ENCODE data around the gene SVEP1.

Gene SVEP1

GRCh38 chr9:110357505-110357904 is 222.0 kb downstream of the SVEP1 start:
- Histone ChIP-seq H2BK5ac (ENCODE audit: low read length) (no peak overlapping the region), H3K36me3 (replicated peaks in 1 of 2; ENCODE audit: control insufficient read depth in 2 of 2, insufficient read depth in 2 of 2, low read length in 2 of 2) (no peaks in the 10 kb centered on the region), H3K9me3 (replicated peaks in 1 of 2; ENCODE audit: control insufficient read depth in 2 of 2, insufficient read depth in 1 of 2, low read depth in 1 of 2, low read length in 2 of 2) (no peaks in the 10 kb centered on the region), H2AFZ (ENCODE audit: low read length) (no peak overlapping the region), H3K4ac (ENCODE audit: low read length) (no peak overlapping the region), H3K27me3 (ENCODE audit: control insufficient read depth in 3 of 3, insufficient read depth in 3 of 3, low read depth in 1 of 3, low read length in 3 of 3) (no peaks in the 10 kb centered on the region), H3K4me2 (ENCODE audit: insufficient read depth, low read length, poor library complexity, severe bottlenecking) (no peak overlapping the region), H3K14ac (ENCODE audit: low read length) (no peak overlapping the region), H3K9ac (ENCODE audit: low read depth, low read length, poor library complexity) (no peak overlapping the region), H3K79me1 (ENCODE audit: low read depth, low read length) (no peaks in the 10 kb centered on the region), H2BK15ac (ENCODE audit: low read length) (no peak overlapping the region), H2AK5ac (ENCODE audit: low read depth, low read length) (no peak overlapping the region), H2BK120ac (ENCODE audit: low read depth, low read length) (no peak overlapping the region), H3K18ac (ENCODE audit: low read length) (no peak overlapping the region), H3K4me1 (ENCODE audit: control insufficient read depth in 2 of 2, insufficient read depth in 1 of 2, low read depth in 1 of 2, low read length in 2 of 2) (no peaks in the 10 kb centered on the region), H3K23ac (ENCODE audit: low read depth, low read length, poor library complexity) (no peak overlapping the region), H3K27ac (replicated peaks; ENCODE audit: low read length) (no peak overlapping the region), H4K8ac (ENCODE audit: low read depth, low read length) (no peak overlapping the region), H4K91ac (ENCODE audit: low read depth, low read length, poor library complexity) (no peak overlapping the region), H3K4me3 (ENCODE audit: low read length in 2 of 2) (no peak overlapping the region), H2BK12ac (ENCODE audit: low read length) (no peak overlapping the region)
- no peak for DNase-seq (ENCODE audit: low spot score)
- no CpG with 5 or more reads among the region's 2 CpGs for WGBS, 2 donors (ENCODE audit: extremely low coverage in 2 of 2, insufficient read length in 2 of 2, insufficient replicate concordance in 1 of 2)

GRCh38 chr9:110356639-110357395 is 222.7 kb downstream of the SVEP1 start:
- H2AK5ac ChIP-seq (ENCODE audit: low read depth, low read length), result no peak overlapping the region
- WGBS, 2 donors (ENCODE audit: extremely low coverage in 2 of 2, insufficient read length in 2 of 2, insufficient replicate concordance in 1 of 2), result no CpG with 5 or more reads among the region's 4 CpGs
- H3K14ac ChIP-seq (ENCODE audit: low read length), result no peak overlapping the region
- no peaks in the 10 kb centered on the region for H3K4me1 ChIP-seq (ENCODE audit: control insufficient read depth in 2 of 2, insufficient read depth in 1 of 2, low read depth in 1 of 2, low read length in 2 of 2)
- no peak overlapping the region for H2BK120ac ChIP-seq (ENCODE audit: low read depth, low read length)
- H4K8ac ChIP-seq (ENCODE audit: low read depth, low read length), result no peak overlapping the region
- no peak overlapping the region for H2BK5ac ChIP-seq (ENCODE audit: low read length)
- no peak overlapping the region for H3K4ac ChIP-seq (ENCODE audit: low read length)
- H3K4me3 ChIP-seq (ENCODE audit: low read length in 2 of 2), result no peak overlapping the region
- no peak overlapping the region for H3K18ac ChIP-seq (ENCODE audit: low read length)
- H3K79me1 ChIP-seq (ENCODE audit: low read depth, low read length), result no peaks in the 10 kb centered on the region
- H3K9me3 ChIP-seq (replicated peaks in 1 of 2; ENCODE audit: control insufficient read depth in 2 of 2, insufficient read depth in 1 of 2, low read depth in 1 of 2, low read length in 2 of 2), result no peaks in the 10 kb centered on the region
- H4K91ac ChIP-seq (ENCODE audit: low read depth, low read length, poor library complexity), result no peak overlapping the region
- no peak overlapping the region for H3K27ac ChIP-seq (replicated peaks; ENCODE audit: low read length)
- no peak overlapping the region for H2AFZ ChIP-seq (ENCODE audit: low read length)
- H3K27me3 ChIP-seq (ENCODE audit: control insufficient read depth in 3 of 3, insufficient read depth in 3 of 3, low read depth in 1 of 3, low read length in 3 of 3), result no peaks in the 10 kb centered on the region
- H3K23ac ChIP-seq (ENCODE audit: low read depth, low read length, poor library complexity), result no peak overlapping the region
- no peaks in the 10 kb centered on the region for H3K36me3 ChIP-seq (replicated peaks in 1 of 2; ENCODE audit: control insufficient read depth in 2 of 2, insufficient read depth in 2 of 2, low read length in 2 of 2)
- no peak for DNase-seq (ENCODE audit: low spot score)
- H2BK12ac ChIP-seq (ENCODE audit: low read length), result no peak overlapping the region
- no peak overlapping the region for H3K4me2 ChIP-seq (ENCODE audit: insufficient read depth, low read length, poor library complexity, severe bottlenecking)
- H3K9ac ChIP-seq (ENCODE audit: low read depth, low read length, poor library complexity), result no peak overlapping the region
- H2BK15ac ChIP-seq (ENCODE audit: low read length), result no peak overlapping the region

GRCh38 chr9:110355911-110356310 is 223.6 kb downstream of the SVEP1 start:
- no peak overlapping the region for H2AK5ac ChIP-seq (ENCODE audit: low read depth, low read length)
- no peaks in the 10 kb centered on the region for H3K4me1 ChIP-seq (ENCODE audit: control insufficient read depth in 2 of 2, insufficient read depth in 1 of 2, low read depth in 1 of 2, low read length in 2 of 2)
- DNase-seq (ENCODE audit: low spot score), result no peak
- no peak overlapping the region for H2BK12ac ChIP-seq (ENCODE audit: low read length)
- no peaks in the 10 kb centered on the region for H3K79me1 ChIP-seq (ENCODE audit: low read depth, low read length)
- H3K4me3 ChIP-seq (ENCODE audit: low read length in 2 of 2), result no peak overlapping the region
- H2BK120ac ChIP-seq (ENCODE audit: low read depth, low read length), result no peak overlapping the region
- H4K91ac ChIP-seq (ENCODE audit: low read depth, low read length, poor library complexity), result no peak overlapping the region
- H3K9me3 ChIP-seq (replicated peaks in 1 of 2; ENCODE audit: control insufficient read depth in 2 of 2, insufficient read depth in 1 of 2, low read depth in 1 of 2, low read length in 2 of 2), result no peaks in the 10 kb centered on the region
- H3K9ac ChIP-seq (ENCODE audit: low read depth, low read length, poor library complexity), result no peak overlapping the region
- no peak overlapping the region for H3K18ac ChIP-seq (ENCODE audit: low read length)
- WGBS, 2 donors (ENCODE audit: extremely low coverage in 2 of 2, insufficient read length in 2 of 2, insufficient replicate concordance in 1 of 2), result no CpG with 5 or more reads among the region's 2 CpGs
- H3K27ac ChIP-seq (replicated peaks; ENCODE audit: low read length), result no peak overlapping the region
- no peak overlapping the region for H3K4me2 ChIP-seq (ENCODE audit: insufficient read depth, low read length, poor library complexity, severe bottlenecking)
- H3K14ac ChIP-seq (ENCODE audit: low read length), result no peak overlapping the region
- H2BK15ac ChIP-seq (ENCODE audit: low read length), result no peak overlapping the region
- H2BK5ac ChIP-seq (ENCODE audit: low read length), result no peak overlapping the region
- H3K27me3 ChIP-seq (ENCODE audit: control insufficient read depth in 3 of 3, insufficient read depth in 3 of 3, low read depth in 1 of 3, low read length in 3 of 3), result no peaks in the 10 kb centered on the region
- no peak overlapping the region for H4K8ac ChIP-seq (ENCODE audit: low read depth, low read length)
- H2AFZ ChIP-seq (ENCODE audit: low read length), result no peak overlapping the region
- no peak overlapping the region for H3K23ac ChIP-seq (ENCODE audit: low read depth, low read length, poor library complexity)
- H3K4ac ChIP-seq (ENCODE audit: low read length), result no peak overlapping the region
- H3K36me3 ChIP-seq (replicated peaks in 1 of 2; ENCODE audit: control insufficient read depth in 2 of 2, insufficient read depth in 2 of 2, low read length in 2 of 2), result no peaks in the 10 kb centered on the region

- Histone ChIP-seq H3K9ac (ENCODE audit: low read depth, low read length, poor library complexity) (no peak overlapping the region), H3K4ac (ENCODE audit: low read length) (no peak overlapping the region), H3K4me2 (ENCODE audit: insufficient read depth, low read length, poor library complexity, severe bottlenecking) (no peak overlapping the region), H3K27ac (replicated peaks; ENCODE audit: low read length) (no peak overlapping the region), H3K4me1 (ENCODE audit: control insufficient read depth in 2 of 2, insufficient read depth in 1 of 2, low read depth in 1 of 2, low read length in 2 of 2) (no peaks in the 10 kb centered on the region), H2BK15ac (ENCODE audit: low read length) (no peak overlapping the region), H4K91ac (ENCODE audit: low read depth, low read length, poor library complexity) (no peak overlapping the region), H2BK12ac (ENCODE audit: low read length) (no peak overlapping the region), H2BK5ac (ENCODE audit: low read length) (no peak overlapping the region), H3K36me3 (replicated peaks in 1 of 2; ENCODE audit: control insufficient read depth in 2 of 2, insufficient read depth in 2 of 2, low read length in 2 of 2) (no peaks in the 10 kb centered on the region), H3K79me1 (ENCODE audit: low read depth, low read length) (no peaks in the 10 kb centered on the region), H3K4me3 (ENCODE audit: low read length in 2 of 2) (no peak overlapping the region), H2BK120ac (ENCODE audit: low read depth, low read length) (no peak overlapping the region), H3K23ac (ENCODE audit: low read depth, low read length, poor library complexity) (no peak overlapping the region), H2AFZ (ENCODE audit: low read length) (no peak overlapping the region), H2AK5ac (ENCODE audit: low read depth, low read length) (no peak overlapping the region), H3K18ac (ENCODE audit: low read length) (no peak overlapping the region), H3K27me3 (ENCODE audit: control insufficient read depth in 3 of 3, insufficient read depth in 3 of 3, low read depth in 1 of 3, low read length in 3 of 3) (no peaks in the 10 kb centered on the region), H3K9me3 (replicated peaks in 1 of 2; ENCODE audit: control insufficient read depth in 2 of 2, insufficient read depth in 1 of 2, low read depth in 1 of 2, low read length in 2 of 2) (no peaks in the 10 kb centered on the region), H4K8ac (ENCODE audit: low read depth, low read length) (no peak overlapping the region), H3K14ac (ENCODE audit: low read length) (no peak overlapping the region)
- no CpG with 5 or more reads among the region's 1 CpG for WGBS, 2 donors (ENCODE audit: extremely low coverage in 2 of 2, insufficient read length in 2 of 2, insufficient replicate concordance in 1 of 2)
- no peak for DNase-seq (ENCODE audit: low spot score)
Measured at GRCh38 chr9:110351009-110351467, 228.5 kb downstream of the SVEP1 start.
